ENCODE results near the gene GP9.

DNA sequence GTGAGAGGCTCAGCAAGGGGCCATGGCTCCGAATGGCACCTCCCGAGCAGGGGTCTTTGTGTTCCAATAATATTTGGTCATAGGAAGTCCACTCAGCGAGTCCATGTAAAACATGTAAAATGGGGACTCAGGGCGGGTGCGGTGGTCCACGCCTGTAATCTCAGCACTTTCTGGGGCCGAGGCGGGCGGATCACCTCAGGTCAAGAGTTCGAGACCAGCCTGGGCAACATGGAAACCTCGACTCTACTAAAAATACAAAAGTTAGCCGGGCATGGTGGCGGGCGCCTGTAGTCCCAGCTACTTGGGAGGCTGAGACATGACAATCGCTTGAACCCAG is 33.1 kb upstream of the GP9 start:
- TF ChIP-seq, protein P1, sequence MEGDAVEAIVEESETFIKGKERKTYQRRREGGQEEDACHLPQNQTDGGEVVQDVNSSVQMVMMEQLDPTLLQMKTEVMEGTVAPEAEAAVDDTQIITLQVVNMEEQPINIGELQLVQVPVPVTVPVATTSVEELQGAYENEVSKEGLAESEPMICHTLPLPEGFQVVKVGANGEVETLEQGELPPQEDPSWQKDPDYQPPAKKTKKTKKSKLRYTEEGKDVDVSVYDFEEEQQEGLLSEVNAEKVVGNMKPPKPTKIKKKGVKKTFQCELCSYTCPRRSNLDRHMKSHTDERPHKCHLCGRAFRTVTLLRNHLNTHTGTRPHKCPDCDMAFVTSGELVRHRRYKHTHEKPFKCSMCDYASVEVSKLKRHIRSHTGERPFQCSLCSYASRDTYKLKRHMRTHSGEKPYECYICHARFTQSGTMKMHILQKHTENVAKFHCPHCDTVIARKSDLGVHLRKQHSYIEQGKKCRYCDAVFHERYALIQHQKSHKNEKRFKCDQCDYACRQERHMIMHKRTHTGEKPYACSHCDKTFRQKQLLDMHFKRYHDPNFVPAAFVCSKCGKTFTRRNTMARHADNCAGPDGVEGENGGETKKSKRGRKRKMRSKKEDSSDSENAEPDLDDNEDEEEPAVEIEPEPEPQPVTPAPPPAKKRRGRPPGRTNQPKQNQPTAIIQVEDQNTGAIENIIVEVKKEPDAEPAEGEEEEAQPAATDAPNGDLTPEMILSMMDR (conservative IDR thresholded peaks at IDR 0.05) = 0 out of 2 replicates have a peak, but pooled peaks have one; percentile 31
- no peak for TF ChIP-seq EZH2 (IDR thresholded peaks at IDR 0.05; ENCODE audit: low read depth)
